COR-L47 (cell line): Measurements from ENCODE around the gene SPINK4.

Experiments used
- DNase-seq: peaks from one replicate; lab custom pipeline; 2025; lab: John Stamatoyannopoulos, UW

SPINK4 gene

DNA sequence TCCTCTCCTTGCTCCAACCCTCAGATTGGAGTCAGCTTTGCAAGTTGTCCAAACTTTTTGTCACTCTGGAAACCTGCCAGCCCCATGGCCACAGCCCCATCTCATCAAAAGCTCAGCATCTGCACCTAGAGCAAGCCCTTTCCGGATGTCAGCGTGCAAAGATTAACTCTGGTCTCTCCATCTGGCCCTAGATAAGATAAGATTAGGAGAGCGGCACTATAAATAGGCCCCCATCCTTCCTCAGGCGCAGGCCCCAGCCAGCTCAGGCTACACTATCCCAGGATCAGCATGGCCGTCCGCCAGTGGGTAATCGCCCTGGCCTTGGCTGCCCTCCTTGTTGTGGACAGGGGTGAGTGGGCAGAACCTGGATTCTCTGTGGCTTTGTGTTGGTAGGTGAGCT lies at the start of gene SPINK4:
Gene SPINK4 (plus strand): TSS at position 247 of the 400 bp plus-strand sequence. CDS start 42 bp downstream, at position 289.
- no peak for DNase-seq

GRCh38 chr9:33192493-33193255 lies 47.3 kb upstream of the SPINK4 start:
- no peak for DNase-seq

GRCh38 chr9:33193818-33194217 lies 46.1 kb upstream of the SPINK4 start:
- DNase-seq: no peak

DNA sequence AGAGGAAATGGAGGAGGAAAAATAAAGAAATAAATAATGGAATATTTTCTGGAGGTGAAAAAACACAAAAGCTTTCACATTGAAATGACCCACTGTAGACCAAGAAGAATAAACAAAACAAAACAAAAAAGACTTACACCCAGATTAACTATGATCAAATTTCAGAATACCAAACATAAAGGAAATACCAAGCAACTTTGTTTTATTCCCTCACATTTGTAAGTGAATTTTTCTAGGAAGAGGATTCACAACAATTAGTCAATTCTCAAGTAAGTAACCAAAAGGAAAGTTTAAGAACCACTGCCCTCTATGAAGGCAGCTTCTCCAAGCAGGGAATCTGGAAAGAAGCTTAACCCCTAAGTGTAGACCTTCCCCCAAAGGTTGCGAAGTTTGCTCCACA lies 43.2 kb upstream of the SPINK4 start:
- DNase-seq: no peak

DNA sequence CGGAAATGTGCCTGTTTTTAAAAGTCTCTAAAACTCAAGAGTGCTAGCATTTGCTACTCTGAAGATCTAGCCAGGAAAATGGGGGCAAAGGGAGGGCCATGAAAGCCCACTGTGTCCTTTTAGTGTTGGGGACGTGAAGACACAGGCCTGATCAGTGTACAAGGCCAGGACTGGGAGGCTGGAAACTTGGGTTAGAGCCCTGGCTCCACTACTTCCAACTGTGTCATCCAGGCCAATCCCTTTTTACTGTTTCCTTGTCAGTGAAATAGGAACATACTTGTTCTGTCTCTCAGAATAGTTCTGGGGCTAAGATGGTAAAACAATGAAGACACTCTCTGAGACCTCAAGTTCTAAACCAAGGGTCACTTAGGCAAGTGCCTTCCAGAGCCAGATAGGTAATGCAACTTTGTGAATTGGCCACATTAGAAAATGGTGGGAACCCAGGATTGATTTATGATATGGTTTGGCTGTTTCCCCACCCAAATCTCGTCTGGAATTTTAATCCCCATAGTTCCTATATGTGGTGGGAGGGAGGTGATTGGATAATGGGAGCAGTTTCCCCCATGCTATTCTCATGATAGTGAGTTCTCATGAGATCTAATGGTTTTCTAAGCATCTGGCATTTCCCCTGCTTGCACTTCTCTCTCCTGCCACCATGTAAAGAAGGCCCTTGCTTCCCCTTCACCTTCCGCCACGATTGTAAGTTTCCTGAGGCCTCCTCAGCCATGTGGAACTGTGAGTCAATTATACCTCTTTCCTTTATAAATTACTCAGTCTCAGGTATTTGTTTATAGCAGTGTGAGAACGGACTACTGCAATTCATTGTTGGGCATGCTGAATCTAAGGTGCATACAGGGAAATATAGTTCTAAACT lies 42.5 kb upstream of the SPINK4 start:
- no peak for DNase-seq

- no peak for DNase-seq
Measured at GRCh38 chr9:33198165-33198564, 41.8 kb upstream of the SPINK4 start.

- DNase-seq: no peak
Measured at GRCh38 chr9:33202018-33202417, 37.9 kb upstream of the SPINK4 start.

- DNase-seq: no peak
Measured at GRCh38 chr9:33202552-33203201, 37.3 kb upstream of the SPINK4 start.

DNA sequence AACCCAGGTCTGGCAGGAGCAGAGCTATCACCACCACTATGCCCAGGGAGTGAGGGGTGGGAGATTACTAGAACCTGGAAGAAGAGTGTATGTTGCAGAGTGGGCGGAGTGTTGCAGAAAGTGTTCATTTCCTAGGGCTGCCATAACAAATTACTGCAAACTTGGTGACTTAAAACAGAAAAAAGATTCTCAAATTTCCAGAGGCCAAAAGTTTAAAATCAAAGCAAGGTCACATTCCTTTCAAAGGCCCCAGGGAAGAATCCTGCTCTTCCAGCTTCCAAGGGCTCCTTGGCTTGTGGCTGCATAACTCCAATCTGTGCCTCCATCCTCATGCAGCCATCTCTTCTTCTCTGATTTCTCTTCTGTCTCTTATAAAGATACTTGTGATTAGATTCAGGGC lies 30.6 kb upstream of the SPINK4 start:
- no peak for DNase-seq

DNA sequence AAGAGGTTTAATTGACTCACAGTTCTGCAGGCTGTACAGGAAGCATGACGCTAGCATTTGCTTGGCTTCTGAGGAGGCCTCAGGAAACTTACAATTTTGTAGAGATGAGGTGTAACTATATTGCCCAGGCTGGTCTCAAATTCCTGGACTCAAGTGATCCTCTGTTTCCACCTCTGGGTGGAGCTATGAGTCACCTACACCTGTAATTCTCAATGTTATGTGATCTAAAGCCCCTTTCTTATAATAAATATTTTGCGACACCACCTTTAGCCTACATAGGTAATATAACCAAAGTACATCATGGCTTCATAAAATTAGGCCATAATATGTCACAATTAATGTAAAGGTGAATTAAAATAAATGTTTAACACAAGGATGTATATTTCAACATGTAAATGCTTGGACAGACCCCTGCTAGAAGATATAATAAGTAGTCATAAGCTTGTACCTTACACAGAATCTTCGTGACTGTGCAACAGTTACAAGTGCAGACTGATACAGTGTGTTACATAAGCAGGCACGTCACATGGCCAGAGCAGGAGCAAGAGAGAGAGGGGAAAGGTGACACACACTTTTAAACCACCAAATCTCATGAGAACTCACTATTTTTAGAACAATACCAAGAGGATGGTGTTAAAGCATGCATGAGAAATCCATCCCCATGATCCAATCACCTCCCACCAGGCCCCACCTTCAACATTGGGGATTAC lies 29.8 kb upstream of the SPINK4 start:
- no peak for DNase-seq

- DNase-seq: no peak
Measured at GRCh38 chr9:33211695-33212393, 28.1 kb upstream of the SPINK4 start.

DNA sequence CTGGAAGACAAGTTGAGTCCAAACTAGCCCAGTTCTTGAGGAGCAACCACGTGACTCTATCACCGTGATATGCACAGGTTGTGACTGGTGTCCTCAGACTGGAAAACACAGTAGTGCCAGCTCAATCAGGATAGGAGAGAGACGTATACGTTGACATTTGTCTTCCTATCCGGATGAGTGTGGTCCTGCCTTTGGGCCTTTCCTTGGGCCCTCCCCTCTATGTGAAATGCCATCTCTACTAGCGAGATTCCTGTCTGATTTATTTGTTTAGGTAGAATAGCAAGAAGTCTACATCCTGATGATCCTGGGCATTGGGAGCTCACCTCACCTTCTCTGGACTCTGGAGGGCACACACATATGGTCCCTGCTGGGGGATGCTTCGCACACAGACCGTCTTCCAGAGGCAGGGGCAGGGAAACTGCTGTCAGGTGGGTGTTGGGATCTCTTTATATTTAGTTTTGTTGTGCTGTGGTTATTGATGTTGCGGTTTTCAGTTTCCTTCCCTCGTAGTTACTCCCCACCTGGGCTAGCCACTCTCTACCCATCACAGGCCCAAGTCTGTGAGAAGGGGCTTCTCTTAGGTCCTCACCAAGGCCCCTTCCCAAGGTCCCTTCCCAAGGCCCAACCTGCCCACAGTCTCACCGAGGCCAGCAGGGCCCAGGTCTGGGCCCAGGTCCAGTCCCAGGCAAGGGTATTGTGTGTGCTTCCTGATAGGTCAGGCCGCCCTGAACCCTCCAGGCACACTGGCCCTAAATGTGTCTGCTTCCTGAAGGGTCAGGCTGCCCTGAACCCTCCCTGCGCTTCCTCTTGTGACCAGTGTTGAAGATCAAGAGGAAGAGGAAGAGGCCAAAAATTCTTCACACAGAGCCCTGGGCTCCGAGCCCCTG lies 19.0 kb upstream of the SPINK4 start:
- DNase-seq: no peak

DNA sequence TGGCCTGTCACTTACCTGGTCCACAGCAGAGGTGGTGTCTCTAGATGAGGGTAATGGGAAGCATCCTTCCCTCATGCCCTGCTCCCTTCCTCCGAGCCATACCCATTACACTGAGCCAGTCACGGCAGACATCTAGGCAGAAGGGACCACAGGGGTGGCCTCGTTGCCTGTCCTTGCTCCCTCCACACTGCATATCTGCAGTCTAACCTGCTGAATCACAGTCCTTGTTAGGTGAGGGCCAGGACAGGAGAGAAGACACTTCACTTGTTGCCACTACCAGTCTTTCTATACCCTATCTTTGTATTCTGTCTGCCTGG lies 18.4 kb upstream of the SPINK4 start:
- no peak for DNase-seq

DNA sequence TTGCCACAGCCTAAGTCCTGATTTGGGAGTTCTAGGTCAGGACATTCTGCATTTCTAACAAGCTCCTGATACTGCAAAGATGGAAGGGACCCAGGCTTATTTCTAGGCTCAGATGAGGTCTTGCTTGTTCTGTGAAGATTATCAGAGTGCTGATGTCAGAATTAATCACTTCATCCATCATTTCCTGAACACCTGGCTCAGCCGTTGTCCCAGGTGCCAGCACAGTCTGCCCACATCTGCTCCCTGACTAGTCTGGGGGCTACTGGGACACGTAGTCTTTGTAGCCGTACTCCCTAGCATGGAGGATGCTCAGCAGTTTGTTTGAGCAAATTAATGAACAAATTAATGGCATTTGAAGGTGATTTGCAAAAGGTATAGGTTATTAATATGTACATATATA lies 17.9 kb upstream of the SPINK4 start:
- DNase-seq: no peak

- peak; percentile 2 for DNase-seq
Measured at GRCh38 chr9:33223696-33224095, 16.3 kb upstream of the SPINK4 start.

- DNase-seq: peak; percentile 40
Measured at GRCh38 chr9:33225319-33226147, 14.4 kb upstream of the SPINK4 start.

GRCh38 chr9:33227008-33227398 lies 13.0 kb upstream of the SPINK4 start:
- no peak for DNase-seq

GRCh38 chr9:33227741-33228140 lies 12.2 kb upstream of the SPINK4 start:
- DNase-seq: no peak

DNA sequence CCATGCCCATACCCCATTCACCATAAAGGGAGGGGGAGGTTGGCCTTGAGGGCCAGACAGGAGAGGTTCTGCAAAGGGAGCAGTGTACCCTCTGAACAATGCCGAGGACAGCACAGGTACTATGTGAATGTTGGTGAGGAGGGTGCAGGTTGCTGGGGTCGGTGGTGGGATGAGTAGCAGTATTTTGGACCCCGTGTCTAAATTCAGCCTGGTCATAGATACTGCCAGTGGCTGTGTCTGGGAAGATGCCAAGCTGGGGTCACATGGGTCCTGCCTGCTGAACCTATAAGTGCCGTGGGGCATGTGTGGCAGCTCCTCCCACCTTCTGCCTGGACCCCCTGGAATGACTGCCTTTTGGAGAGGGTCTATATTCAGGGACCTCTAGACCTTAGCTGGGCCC lies 11.4 kb upstream of the SPINK4 start:
- no peak for DNase-seq
